GM12891 (cell line): ENCODE data around the gene UBE2M.

Source experiments
- POLR2A ChIP-seq: IDR thresholded peaks from 2 replicates; pipeline ENCODE4 v1.6.1; 2011; ENCODE audit warnings: low read depth, low read length, control low read depth
- POU2F2 ChIP-seq: IDR thresholded peaks from 2 replicates; pipeline ENCODE4 v1.6.1; 2011; ENCODE audit warnings: low read depth, mild to moderate bottlenecking, control low read depth, low read length, moderate library complexity

GRCh38 chr19:58586133-58586765 is 27.8 kb upstream of the UBE2M start:
- TF ChIP-seq POLR2A, result no peak
- TF ChIP-seq POU2F2, result no peak
